Activated CD4-positive, CD25-positive, alpha-beta regulatory T cell (primary cell): Measurements from ENCODE around the gene MRPL23.

Experiments
- DNase-seq, 4 experiments: peaks; one replicate each; lab custom pipeline; 2025; lab: John Stamatoyannopoulos, UW

Gene MRPL23

GRCh38 chr11:1958367-1958766 lies 11.2 kb downstream of the MRPL23 start:
- DNase-seq, result no peak

- no peak for DNase-seq
Measured at GRCh38 chr11:1959786-1960185, 12.7 kb downstream of the MRPL23 start.

GRCh38 chr11:1963864-1964263 lies 16.7 kb downstream of the MRPL23 start:
- DNase-seq, result no peak

- DNase-seq, result no peak
Measured at GRCh38 chr11:1964348-1964747, 17.2 kb downstream of the MRPL23 start.

- DNase-seq, result no peak
Measured at GRCh38 chr11:1964955-1965354, 17.8 kb downstream of the MRPL23 start.

- no peak for DNase-seq
Measured at GRCh38 chr11:1966531-1966930, 19.4 kb downstream of the MRPL23 start.

GRCh38 chr11:1967641-1968225 lies 20.6 kb downstream of the MRPL23 start:
- no peak for DNase-seq

GRCh38 chr11:1968454-1969002 lies 21.4 kb downstream of the MRPL23 start:
- DNase-seq, result no peak

GRCh38 chr11:1969035-1969434 lies 21.9 kb downstream of the MRPL23 start:
- no peak for DNase-seq

GRCh38 chr11:1969776-1970175 lies 22.6 kb downstream of the MRPL23 start:
- DNase-seq, result no peak

- no peak for DNase-seq
Measured at GRCh38 chr11:1970956-1971355, 23.8 kb downstream of the MRPL23 start.

GRCh38 chr11:1975185-1975584 lies 28.1 kb downstream of the MRPL23 start:
- DNase-seq, result no peak

- no peak for DNase-seq
Measured at GRCh38 chr11:1978720-1979473, 31.8 kb downstream of the MRPL23 start.

GRCh38 chr11:1979607-1980006 lies 32.5 kb downstream of the MRPL23 start:
- DNase-seq, result no peak

- DNase-seq, result no peak
Measured at GRCh38 chr11:1982873-1983600, 35.9 kb downstream of the MRPL23 start.

- DNase-seq, result no peak
Measured at GRCh38 chr11:1983601-1983961, 36.4 kb downstream of the MRPL23 start.

- DNase-seq, result no peak
Measured at GRCh38 chr11:1987024-1987423, 39.9 kb downstream of the MRPL23 start.

GRCh38 chr11:1988174-1988573 lies 41.0 kb downstream of the MRPL23 start:
- DNase-seq, result no peak

GRCh38 chr11:1988667-1989317 lies 41.7 kb downstream of the MRPL23 start:
- no peak for DNase-seq

GRCh38 chr11:1989953-1990352 lies 42.8 kb downstream of the MRPL23 start:
- no peak for DNase-seq

- DNase-seq, result no peak
Measured at GRCh38 chr11:1990872-1991578, 43.9 kb downstream of the MRPL23 start.

GRCh38 chr11:1992111-1992510 lies 45.0 kb downstream of the MRPL23 start:
- DNase-seq, result no peak
